HG03342 (cell line): ENCODE results near the gene IFITM10.

Experiments
- ATAC-seq: cut with Tn5 transposase; IDR thresholded peaks from one replicate; pipeline ENCODE4 v1.9.1; 2021; ENCODE audit warnings: mild to moderate bottlenecking, moderate library complexity; ENCODE audit not compliant: unreplicated experiment

The IFITM10 gene

GRCh38 chr11:1763796-1764661, 13.6 kb upstream of the IFITM10 start, which contains the start of gene CTSD:
TSS of gene CTSD (minus strand) at chr11:1763927. CDS start at chr11:1763859, 68 bp downstream.
- ATAC-seq, result peak; percentile 59

GRCh38 chr11:1763336-1763795, 13.0 kb upstream of the IFITM10 start:
- no peak for ATAC-seq

- ATAC-seq, result no peak
These were observed 12.3 kb upstream of the IFITM10 start for GRCh38 chr11:1762537-1763302.

GRCh38 chr11:1761857-1762536, 11.6 kb upstream of the IFITM10 start:
- no peak for ATAC-seq

GRCh38 chr11:1761110-1761856, 10.9 kb upstream of the IFITM10 start:
- ATAC-seq, result no peak

- no peak for ATAC-seq
These were observed 10.1 kb upstream of the IFITM10 start for GRCh38 chr11:1760351-1761109.

GRCh38 chr11:1759851-1760220, 9.4 kb upstream of the IFITM10 start:
- no peak for ATAC-seq

- ATAC-seq, result no peak
These were observed 8.9 kb upstream of the IFITM10 start for GRCh38 chr11:1759151-1759850.

GRCh38 chr11:1758611-1759150, 8.3 kb upstream of the IFITM10 start:
- no peak for ATAC-seq

GRCh38 chr11:1757861-1758610, 7.6 kb upstream of the IFITM10 start:
- no peak for ATAC-seq

GRCh38 chr11:1756791-1757771, 6.7 kb upstream of the IFITM10 start:
- no peak for ATAC-seq

GRCh38 chr11:1755692-1756561, 5.5 kb upstream of the IFITM10 start:
- no peak for ATAC-seq

- no peak for ATAC-seq
These were observed 4.9 kb upstream of the IFITM10 start for GRCh38 chr11:1755344-1755691.

GRCh38 chr11:1754376-1755150, 4.2 kb upstream of the IFITM10 start:
- no peak for ATAC-seq

- no peak for ATAC-seq
These were observed 3.5 kb upstream of the IFITM10 start for GRCh38 chr11:1753929-1754305.
